GM18867 (cell line): ENCODE results near the gene PTPRJ.
"Not testable (repeated sequence)": the region's sequence is repeated elsewhere in the genome, so short reads cannot be mapped to it uniquely, and the experiment has no call there.

Experiments
- ATAC-seq: cut with Tn5 transposase; IDR thresholded peaks from one replicate; pipeline ENCODE4 v1.9.1; 2021; ENCODE audit warnings: mild to moderate bottlenecking, moderate library complexity; ENCODE audit not compliant: unreplicated experiment

Gene PTPRJ

GRCh38 chr11:48184452-48184851 lies 204.1 kb downstream of the PTPRJ start:
- no peak for ATAC-seq

GRCh38 chr11:48190906-48191654 lies 210.7 kb downstream of the PTPRJ start:
- ATAC-seq = not testable (repeated sequence)

- ATAC-seq = no peak
These were observed 213.5 kb downstream of the PTPRJ start for GRCh38 chr11:48193876-48194275.

GRCh38 chr11:48207881-48208280 lies 227.5 kb downstream of the PTPRJ start:
- no peak for ATAC-seq

GRCh38 chr11:48210052-48210451 lies 229.7 kb downstream of the PTPRJ start:
- no peak for ATAC-seq

GRCh38 chr11:48216510-48216909 lies 236.2 kb downstream of the PTPRJ start, which contains the start of gene OR4B1:
Gene OR4B1, plus strand, starts transcription at chr11:48216810. Its CDS starts 0 bp downstream, at chr11:48216810.
- no peak for ATAC-seq
